SU-DHL-6 (cell line): ENCODE measurements around the gene MAST4.

Experiments used
- H2AFZ ChIP-seq: fragments of 200-600 bp; sonication (generic); 2 replicates; pipeline ENCODE4 v1.6.1; 2014; ENCODE audit warnings: low read depth, mild to moderate bottlenecking, moderate library complexity, mixed read lengths, antibody characterized with exemption, low read length; ENCODE audit not compliant: severe bottlenecking
- H3F3A ChIP-seq: fragments of 200-600 bp; shearing (Covaris generic); 2 replicates; pipeline ENCODE4 v1.6.0; 2016; ENCODE audit warnings: antibody characterized with exemption, mild to moderate bottlenecking; ENCODE audit not compliant: insufficient read depth
- H3K27ac ChIP-seq: fragments of 200-600 bp; sonication (generic); 2 replicates; pipeline ENCODE4 v1.5.1; 2016; ENCODE audit warnings: low read depth, mild to moderate bottlenecking, low read length, moderate library complexity, mixed read lengths
- H3K27me3 ChIP-seq: fragments of 200-600 bp; sonication (generic), shearing (Covaris generic); 2 replicates; pipeline ENCODE4 v1.6.0; 2014; ENCODE audit warnings: mild to moderate bottlenecking, low read length
- H3K36me3 ChIP-seq: fragments of 200-600 bp; sonication (generic); 2 replicates; pipeline ENCODE4 v1.6.1; 2014; ENCODE audit warnings: mild to moderate bottlenecking, low read length, mixed read lengths
- H3K4me2 ChIP-seq: fragments of 300-600, 200-600 bp; shearing (Covaris generic), sonication (generic); 2 replicates; pipeline ENCODE4 v1.6.0; 2014; ENCODE audit warnings: low read length, low read depth, mild to moderate bottlenecking; ENCODE audit not compliant: poor library complexity, severe bottlenecking
- H3K4me3 ChIP-seq: fragments of 200-600 bp; sonication (generic); 2 replicates; pipeline ENCODE4 v1.5.1; 2014; ENCODE audit warnings: antibody characterized with exemption, low read length, mild to moderate bottlenecking, mixed read lengths; ENCODE audit not compliant: insufficient read depth, poor library complexity, severe bottlenecking
- H3K79me2 ChIP-seq: fragments of 200-600 bp; sonication (generic); 2 replicates; pipeline ENCODE4 v1.6.1; 2014; ENCODE audit warnings: mild to moderate bottlenecking, low read length, moderate library complexity; ENCODE audit not compliant: insufficient read depth
- H3K9ac ChIP-seq: fragments of 200-600 bp; sonication (generic); 2 replicates; pipeline ENCODE4 v1.7.0; 2014; ENCODE audit warnings: mild to moderate bottlenecking, low read length
- H3K9me2 ChIP-seq: fragments of 200-600 bp; sonication (generic); replicated peaks from 2 replicates; pipeline ENCODE4 v1.6.1; 2014; ENCODE audit warnings: low read length; ENCODE audit not compliant: insufficient read depth
- H3K9me3 ChIP-seq: fragments of 200-600 bp; sonication (generic); 2 replicates; pipeline ENCODE4 v1.6.1; 2014; ENCODE audit warnings: low read length, mixed read lengths; ENCODE audit not compliant: insufficient read depth
- H4K20me1 ChIP-seq: fragments of 200-600 bp; sonication (generic); 2 replicates; pipeline ENCODE4 v1.6.1; 2014; ENCODE audit warnings: low read depth, mild to moderate bottlenecking, antibody characterized with exemption, low read length, moderate library complexity, mixed read lengths
- EZH2phosphoT487 ChIP-seq: fragments of 200-600 bp; sonication (generic), shearing (Covaris generic); conservative IDR thresholded peaks from 2 replicates; pipeline ENCODE4 v1.6.1; 2018; ENCODE audit warnings: mild to moderate bottlenecking, antibody characterized with exemption, low read length, moderate library complexity, mixed read lengths
- TF ChIP-seq, protein P1 (sequence below): fragments of 200-600 bp; sonication (generic); IDR thresholded peaks from one replicate; pipeline ENCODE4 v1.5.1; 2017; ENCODE audit warnings: antibody characterized with exemption, mild to moderate bottlenecking, low read length, moderate library complexity; ENCODE audit not compliant: insufficient read depth, poor library complexity, severe bottlenecking

MAST4 gene

DNA sequence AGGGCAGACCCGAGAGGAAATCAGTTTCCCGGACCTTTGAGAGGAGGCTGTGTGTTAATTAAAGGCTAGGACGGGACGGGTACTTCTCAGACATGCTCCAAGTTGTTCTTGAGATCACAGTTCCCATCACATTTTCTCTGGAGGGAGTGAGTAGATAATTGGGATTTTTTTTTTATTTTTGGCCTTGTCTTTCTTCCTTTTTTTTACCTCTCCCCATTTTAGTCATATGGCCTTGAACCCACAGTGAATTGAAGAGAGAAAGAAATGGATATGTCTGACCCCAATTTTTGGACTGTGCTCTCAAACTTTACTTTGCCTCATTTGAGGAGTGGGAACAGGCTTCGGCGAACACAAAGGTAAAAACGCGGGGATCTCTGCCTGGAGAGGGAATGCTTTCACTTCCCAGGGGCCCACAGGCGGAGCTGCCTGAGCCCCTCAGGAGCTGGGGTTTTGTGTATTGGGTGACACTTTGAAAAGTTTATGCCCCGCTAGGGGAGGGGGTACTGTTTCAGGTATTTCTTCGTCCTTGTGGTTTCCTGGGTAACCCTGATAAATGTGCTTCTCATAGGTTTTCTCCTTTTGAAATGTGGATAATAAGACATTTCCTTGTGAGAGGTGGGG is 408.6 kb downstream of the MAST4 start:
- no peaks in the 10 kb centered on the region for H3K9me2 ChIP-seq
- H3K4me3 ChIP-seq = peak overlapping the region; percentile 68
- H3K27me3 ChIP-seq = no peaks in the 10 kb centered on the region
- no peak overlapping the region for H3K27ac ChIP-seq
- no peaks in the 10 kb centered on the region for H3K9me3 ChIP-seq
- TF ChIP-seq, protein P1, sequence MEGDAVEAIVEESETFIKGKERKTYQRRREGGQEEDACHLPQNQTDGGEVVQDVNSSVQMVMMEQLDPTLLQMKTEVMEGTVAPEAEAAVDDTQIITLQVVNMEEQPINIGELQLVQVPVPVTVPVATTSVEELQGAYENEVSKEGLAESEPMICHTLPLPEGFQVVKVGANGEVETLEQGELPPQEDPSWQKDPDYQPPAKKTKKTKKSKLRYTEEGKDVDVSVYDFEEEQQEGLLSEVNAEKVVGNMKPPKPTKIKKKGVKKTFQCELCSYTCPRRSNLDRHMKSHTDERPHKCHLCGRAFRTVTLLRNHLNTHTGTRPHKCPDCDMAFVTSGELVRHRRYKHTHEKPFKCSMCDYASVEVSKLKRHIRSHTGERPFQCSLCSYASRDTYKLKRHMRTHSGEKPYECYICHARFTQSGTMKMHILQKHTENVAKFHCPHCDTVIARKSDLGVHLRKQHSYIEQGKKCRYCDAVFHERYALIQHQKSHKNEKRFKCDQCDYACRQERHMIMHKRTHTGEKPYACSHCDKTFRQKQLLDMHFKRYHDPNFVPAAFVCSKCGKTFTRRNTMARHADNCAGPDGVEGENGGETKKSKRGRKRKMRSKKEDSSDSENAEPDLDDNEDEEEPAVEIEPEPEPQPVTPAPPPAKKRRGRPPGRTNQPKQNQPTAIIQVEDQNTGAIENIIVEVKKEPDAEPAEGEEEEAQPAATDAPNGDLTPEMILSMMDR = no peak
- no peak for TF ChIP-seq EZH2phosphoT487
- H3K79me2 ChIP-seq = no peaks in the 10 kb centered on the region
- H3K4me2 ChIP-seq = peak overlapping the region; percentile 72
- no peaks in the 10 kb centered on the region for H4K20me1 ChIP-seq
- H2AFZ ChIP-seq = peak overlapping the region; percentile 92
- H3F3A ChIP-seq = peaks cover 12% of the 10 kb centered on the region
- peak overlapping the region; percentile 49 for H3K9ac ChIP-seq
- H3K36me3 ChIP-seq = no peaks in the 10 kb centered on the region

DNA sequence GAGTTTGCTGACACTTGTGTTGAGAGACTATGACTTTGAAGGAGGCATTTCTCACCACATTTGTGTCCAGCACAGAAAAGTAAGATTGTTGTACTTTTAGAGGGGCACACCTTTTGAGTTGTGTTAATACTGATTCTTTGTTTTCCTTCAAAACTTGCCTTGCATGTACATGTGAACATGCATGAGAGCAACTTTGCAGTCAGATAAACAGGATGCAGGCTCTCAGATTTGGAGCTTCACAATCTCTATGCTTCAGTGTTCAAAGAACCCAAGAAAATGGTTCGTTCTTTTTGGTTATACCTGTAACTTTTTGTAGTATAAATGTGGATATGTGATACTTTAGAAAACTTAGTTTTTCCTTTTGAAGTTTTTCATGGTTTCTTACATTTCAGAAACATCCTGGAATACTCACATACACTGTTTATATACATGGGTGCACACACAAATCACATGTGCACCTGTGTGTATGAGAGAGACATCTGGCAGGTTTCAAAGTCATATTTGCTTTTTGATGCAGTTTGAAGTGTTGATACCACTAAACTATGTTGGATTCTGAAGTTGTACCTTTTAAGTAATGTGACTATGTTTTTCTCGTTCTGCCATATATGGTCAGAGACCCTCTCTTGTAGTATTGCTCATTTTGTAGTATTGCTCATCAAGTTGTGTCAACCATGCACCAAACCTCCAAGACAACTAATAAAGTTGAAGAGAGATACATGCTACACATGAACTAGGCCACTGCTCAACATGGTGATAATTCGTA is 409.7 kb downstream of the MAST4 start:
- no peak overlapping the region for H2AFZ ChIP-seq
- H3K4me2 ChIP-seq = peak overlapping the region; percentile 72
- no peak overlapping the region for H3K4me3 ChIP-seq
- H3K79me2 ChIP-seq = no peaks in the 10 kb centered on the region
- H3K9me2 ChIP-seq = no peaks in the 10 kb centered on the region
- H3K36me3 ChIP-seq = no peaks in the 10 kb centered on the region
- no peak overlapping the region for H3K27ac ChIP-seq
- no peaks in the 10 kb centered on the region for H4K20me1 ChIP-seq
- H3K27me3 ChIP-seq = no peaks in the 10 kb centered on the region
- no peak overlapping the region for H3K9ac ChIP-seq
- TF ChIP-seq EZH2phosphoT487 = no peak
- TF ChIP-seq, protein P1 = no peak
- H3F3A ChIP-seq = peaks cover 12% of the 10 kb centered on the region
- no peaks in the 10 kb centered on the region for H3K9me3 ChIP-seq

DNA sequence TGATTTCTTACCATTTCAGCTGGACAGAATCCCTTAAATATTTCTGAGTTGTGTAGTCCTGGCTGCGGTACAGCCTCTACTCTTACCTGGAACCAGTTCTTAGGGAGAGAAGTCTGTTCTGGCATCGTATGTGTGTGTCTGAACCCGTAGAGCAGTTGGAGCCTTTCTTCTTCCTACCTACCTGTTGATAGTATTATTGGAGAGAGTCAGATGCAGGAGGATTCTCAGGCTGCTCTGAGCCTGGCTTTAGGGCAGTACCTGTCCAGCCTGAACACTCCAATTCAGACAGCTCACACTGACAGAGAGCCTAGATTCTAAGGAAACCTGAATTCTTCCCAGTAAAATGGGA is 410.3 kb downstream of the MAST4 start:
- Histone ChIP-seq H3K4me3 (no peak overlapping the region), H3K9me3 (no peaks in the 10 kb centered on the region), H3K4me2 (no peak overlapping the region)

More for the DNA sequence above, 410.3 kb downstream of the MAST4 start:
- Histone ChIP-seq H3K9me2 (no peaks in the 10 kb centered on the region), H3K27ac (no peak overlapping the region), H4K20me1 (no peaks in the 10 kb centered on the region), H2AFZ (no peak overlapping the region), H3K9ac (no peak overlapping the region), H3F3A (peaks cover 12% of the 10 kb centered on the region), H3K79me2 (no peaks in the 10 kb centered on the region), H3K36me3 (no peaks in the 10 kb centered on the region), H3K27me3 (no peaks in the 10 kb centered on the region)
- no peak for TF ChIP-seq EZH2phosphoT487
- TF ChIP-seq, protein P1 = no peak
